ENCODE measurements around the gene PSMC1. TPM values are rescaled to one million over a fixed set of nuclear protein-coding genes. Genes with fewer than 3 reads are reported as not detected.
A peak's percentile ranks its signal among the peaks of the same experiment; 100 is the strongest.

Gene PSMC1
- total RNA-seq, 1 experiment from 2014 or later: 132 TPM

GRCh38 chr14:90273532-90273931, 17.2 kb downstream of the PSMC1 start:
- Histone ChIP-seq H3K4me2 (ENCODE audit: low read length) (no peak overlapping the region), H4K20me1 (ENCODE audit: insufficient read depth) (no peaks in the 10 kb centered on the region), H3K4me3 (replicated peaks in 1 of 2; ENCODE audit: low read depth in 1 of 2, low read length in 2 of 2) (no peak overlapping the region), H3K79me2 (ENCODE audit: insufficient read depth, low read length) (no peaks in the 10 kb centered on the region; the same call in 1 of the 2 replicates), H3K27ac (ENCODE audit: low read depth, low read length) (no peak overlapping the region), H3K27me3 (ENCODE audit: insufficient read depth, low read length) (no peaks in the 10 kb centered on the region), H3K36me3 (ENCODE audit: control insufficient read depth in 1 of 2, insufficient read depth in 2 of 2, low read length in 2 of 2) (peaks cover 30 to 32% of the 10 kb centered on the region in 2 experiments; a peak in 3 of 4 replicates), H3K9ac (ENCODE audit: low read length) (no peak overlapping the region), H2AFZ (ENCODE audit: low read depth, low read length, poor library complexity, severe bottlenecking) (no peak overlapping the region), H3K9me3 (ENCODE audit: control insufficient read depth in 1 of 2, insufficient read depth in 1 of 2, low read depth in 1 of 2, low read length in 2 of 2) (no peaks in the 10 kb centered on the region), H3K9me2 (ENCODE audit: insufficient read depth) (no peaks in the 10 kb centered on the region), H3K4me1 (ENCODE audit: control insufficient read depth in 1 of 2, insufficient read depth in 2 of 2, low read length in 2 of 2) (no peaks in the 10 kb centered on the region)
- no peak for DNase-seq (ENCODE audit: low read depth, low spot score)
- intact Hi-C loops (cut with micrococcal nuclease): no loop called here
- ChIA-PET CTCF (no interaction called here), POLR2A (interaction anchor here (0.9 kb wide), 1 partner anchor 67 kb away, joined by 3 read pairs; no protein-coding TSS in a partner anchor), RAD21 (ENCODE audit: low non-redundant PET in 1 of 2, low total read pairs in 2 of 2, uncharacterized antibody in 2 of 2, unreplicated experiment in 2 of 2) (no interaction called here)
- no TSS peak for BruUV-seq (replicated peaks)
- no peak for ATAC-seq
- TF ChIP-seq EGR1 (IDR thresholded peaks at IDR 0.05; ENCODE audit: low read depth) (no peak), POLR2AphosphoS5 (IDR thresholded peaks at IDR 0.05; ENCODE audit: low read depth, low read length) (no peak), ELF1 (IDR thresholded peaks at IDR 0.05; ENCODE audit: borderline replicate concordance, low read depth) (no peak), EZH2phosphoT487 (IDR thresholded peaks at IDR 0.05; ENCODE audit: borderline replicate concordance) (no peak), EZH2 (IDR thresholded peaks at IDR 0.05) (no peak)

GRCh38 chr14:90274019-90274418, 17.7 kb downstream of the PSMC1 start:
- Histone ChIP-seq H3K79me2 (ENCODE audit: insufficient read depth, low read length) (no peaks in the 10 kb centered on the region), H2AFZ (ENCODE audit: low read depth, low read length, poor library complexity, severe bottlenecking) (no peak overlapping the region), H3K27me3 (ENCODE audit: insufficient read depth, low read length) (no peaks in the 10 kb centered on the region), H3K9me3 (ENCODE audit: control insufficient read depth in 1 of 2, insufficient read depth in 1 of 2, low read depth in 1 of 2, low read length in 2 of 2) (no peaks in the 10 kb centered on the region), H3K36me3 (ENCODE audit: control insufficient read depth in 1 of 2, insufficient read depth in 2 of 2, low read length in 2 of 2) (peaks cover 27 to 31% of the 10 kb centered on the region in 2 experiments), H3K9me2 (ENCODE audit: insufficient read depth) (no peaks in the 10 kb centered on the region), H3K4me3 (replicated peaks in 1 of 2; ENCODE audit: low read depth in 1 of 2, low read length in 2 of 2) (no peak overlapping the region), H3K4me1 (ENCODE audit: control insufficient read depth in 1 of 2, insufficient read depth in 2 of 2, low read length in 2 of 2) (no peaks in the 10 kb centered on the region), H3K9ac (ENCODE audit: low read length) (no peak overlapping the region), H4K20me1 (ENCODE audit: insufficient read depth) (no peaks in the 10 kb centered on the region), H3K4me2 (ENCODE audit: low read length) (no peak overlapping the region), H3K27ac (ENCODE audit: low read depth, low read length) (no peak overlapping the region)
- intact Hi-C loops (cut with micrococcal nuclease): no loop called here
- ATAC-seq (peak; percentile 57), DNase-seq (ENCODE audit: low read depth, low spot score) (no peak)
- CTCF ChIA-PET: no interaction called here
- TF ChIP-seq POLR2A (IDR thresholded peaks at IDR 0.05; ENCODE audit: borderline replicate concordance, extremely low read depth, insufficient read depth, insufficient read length) (no peak), CBX3 (IDR thresholded peaks at IDR 0.05; ENCODE audit: low read depth) (no peak), EZH2 (IDR thresholded peaks at IDR 0.05) (no peak), EGR1 (IDR thresholded peaks at IDR 0.05; ENCODE audit: low read depth) (no peak), ELF1 (IDR thresholded peaks at IDR 0.05; ENCODE audit: borderline replicate concordance, low read depth) (no peak), SIN3A (IDR thresholded peaks at IDR 0.05; ENCODE audit: low read depth) (no peak), ZNF274 (IDR thresholded peaks at IDR 0.05; ENCODE audit: low read depth, low read length) (no peak), FOSL1 (IDR thresholded peaks at IDR 0.05; ENCODE audit: low read depth) (no peak), TCF7L2 (IDR thresholded peaks at IDR 0.05; ENCODE audit: borderline replicate concordance, extremely low read depth, insufficient read depth, insufficient read length) (no peak), SRF (IDR thresholded peaks at IDR 0.05; ENCODE audit: low read depth) (no peak), EZH2phosphoT487 (IDR thresholded peaks at IDR 0.05; ENCODE audit: borderline replicate concordance) (no peak), ZBTB33 (IDR thresholded peaks at IDR 0.05; ENCODE audit: extremely low read depth, insufficient replicate concordance, low read length) (no peak)
- POLR2A ChIA-PET: no interaction called here
- BruUV-seq (replicated peaks): no TSS peak
- RAD21 ChIA-PET (ENCODE audit: low non-redundant PET in 1 of 2, low total read pairs in 2 of 2, uncharacterized antibody in 2 of 2, unreplicated experiment in 2 of 2): no interaction called here
